Measurements from ENCODE around the gene FAM124B.

FAM124B gene

DNA sequence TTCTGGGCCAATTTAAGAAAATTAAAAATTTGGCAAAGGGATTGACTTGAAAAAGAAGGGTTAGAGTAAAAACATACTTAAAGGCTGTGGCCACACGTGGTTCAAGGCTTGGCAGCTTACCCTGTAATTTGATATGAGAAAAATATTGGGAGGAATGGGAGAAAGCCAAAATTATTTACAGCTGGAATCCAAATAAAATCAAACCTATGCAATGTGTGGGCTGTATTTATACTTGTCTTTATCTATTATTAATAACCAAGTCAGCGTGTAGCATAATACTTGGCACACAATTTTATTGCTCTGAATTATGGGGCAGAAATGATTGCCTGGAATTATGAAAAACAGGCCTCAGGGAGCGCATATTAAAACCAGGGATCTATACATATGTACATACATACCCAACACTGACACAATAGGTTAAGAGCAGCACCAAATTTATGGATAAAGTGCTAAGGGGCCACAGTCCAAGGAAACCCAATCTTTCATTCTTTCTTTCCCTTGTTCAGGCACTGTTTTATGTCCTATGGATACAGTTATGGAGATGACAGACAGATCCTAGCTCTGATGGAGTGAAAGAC lies 35.6 kb downstream of the FAM124B start:
- Histone ChIP-seq H3K27me3 (replicated peaks; ENCODE audit: control insufficient read depth, insufficient read depth, low read length) (peaks cover 2% of the 10 kb centered on the region; the same call in 1 of the 2 replicates), H3K4me3 (replicated peaks; ENCODE audit: low read depth, low read length) (no peak overlapping the region), H3K36me3 (ENCODE audit: control insufficient read depth, insufficient read depth, low read length) (no peaks in the 10 kb centered on the region)
- no peak for TF ChIP-seq CTCF (IDR thresholded peaks at IDR 0.05; ENCODE audit: insufficient read depth, low read length, poor library complexity, severe bottlenecking)
- no peak for DNase-seq (ENCODE audit: extremely low read depth, insufficient read length)

GRCh38 chr2:224365331-224365730 lies 36.6 kb downstream of the FAM124B start:
- DNase-seq (ENCODE audit: extremely low read depth, insufficient read length) = no peak
- TF ChIP-seq CTCF (IDR thresholded peaks at IDR 0.05; ENCODE audit: insufficient read depth, low read length, poor library complexity, severe bottlenecking) = no peak
- Histone ChIP-seq H3K27me3 (replicated peaks; ENCODE audit: control insufficient read depth, insufficient read depth, low read length) (no peaks in the 10 kb centered on the region), H3K4me3 (replicated peaks; ENCODE audit: low read depth, low read length) (no peak overlapping the region), H3K36me3 (ENCODE audit: control insufficient read depth, insufficient read depth, low read length) (no peaks in the 10 kb centered on the region)

- TF ChIP-seq CTCF (IDR thresholded peaks at IDR 0.05; ENCODE audit: insufficient read depth, low read length, poor library complexity, severe bottlenecking) = no peak
- H3K4me3 ChIP-seq (replicated peaks; ENCODE audit: low read depth, low read length) = no peak overlapping the region
- H3K36me3 ChIP-seq (ENCODE audit: control insufficient read depth, insufficient read depth, low read length) = no peaks in the 10 kb centered on the region
- H3K27me3 ChIP-seq (replicated peaks; ENCODE audit: control insufficient read depth, insufficient read depth, low read length) = no peaks in the 10 kb centered on the region
- no peak for DNase-seq (ENCODE audit: extremely low read depth, insufficient read length)
These were observed 38.6 kb downstream of the FAM124B start for GRCh38 chr2:224363281-224363680.

GRCh38 chr2:224362094-224362493 lies 39.8 kb downstream of the FAM124B start:
- Histone ChIP-seq H3K4me3 (replicated peaks; ENCODE audit: low read depth, low read length) (no peak overlapping the region), H3K36me3 (ENCODE audit: control insufficient read depth, insufficient read depth, low read length) (no peaks in the 10 kb centered on the region), H3K27me3 (replicated peaks; ENCODE audit: control insufficient read depth, insufficient read depth, low read length) (no peaks in the 10 kb centered on the region)
- TF ChIP-seq CTCF (IDR thresholded peaks at IDR 0.05; ENCODE audit: insufficient read depth, low read length, poor library complexity, severe bottlenecking) = no peak
- no peak for DNase-seq (ENCODE audit: extremely low read depth, insufficient read length)

DNA sequence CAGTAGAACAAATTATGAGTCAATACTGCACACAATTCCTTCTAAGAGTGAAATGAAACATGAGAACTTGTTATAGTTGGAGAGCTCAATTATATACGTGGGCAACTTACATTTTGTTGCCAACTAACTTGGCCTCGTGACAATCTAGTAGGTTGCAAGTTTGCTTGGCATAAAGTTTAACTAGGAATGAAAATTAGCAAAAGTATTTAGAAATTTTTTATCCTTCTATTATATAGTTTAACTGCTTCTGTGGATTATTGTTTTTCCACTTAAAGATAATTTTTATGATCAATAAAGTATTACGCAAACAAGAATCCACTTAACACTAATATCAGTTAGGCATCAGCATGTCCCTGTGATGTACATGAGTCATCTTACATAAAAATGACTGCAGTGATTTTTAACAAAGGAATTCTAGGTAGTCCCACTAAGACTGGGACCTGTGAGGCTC lies 41.1 kb downstream of the FAM124B start:
- Histone ChIP-seq H3K36me3 (ENCODE audit: control insufficient read depth, insufficient read depth, low read length) (no peaks in the 10 kb centered on the region), H3K27me3 (replicated peaks; ENCODE audit: control insufficient read depth, insufficient read depth, low read length) (no peaks in the 10 kb centered on the region), H3K4me3 (replicated peaks; ENCODE audit: low read depth, low read length) (no peak overlapping the region)
- no peak for DNase-seq (ENCODE audit: extremely low read depth, insufficient read length)
- TF ChIP-seq CTCF (IDR thresholded peaks at IDR 0.05; ENCODE audit: insufficient read depth, low read length, poor library complexity, severe bottlenecking) = no peak

- TF ChIP-seq CTCF (IDR thresholded peaks at IDR 0.05; ENCODE audit: insufficient read depth, low read length, poor library complexity, severe bottlenecking) = peak; percentile 40
- DNase-seq (ENCODE audit: extremely low read depth, insufficient read length) = no peak
- no peaks in the 10 kb centered on the region for H3K36me3 ChIP-seq (ENCODE audit: control insufficient read depth, insufficient read depth, low read length)
- H3K27me3 ChIP-seq (replicated peaks; ENCODE audit: control insufficient read depth, insufficient read depth, low read length) = no peaks in the 10 kb centered on the region
- no peak overlapping the region for H3K4me3 ChIP-seq (replicated peaks; ENCODE audit: low read depth, low read length)
These were observed 42.3 kb downstream of the FAM124B start for GRCh38 chr2:224359569-224359968.

Measured in GM06990 (cell line).